Inflammatory macrophage treated with lipopolysaccharide for 4 hours (primary cell): ENCODE results near the gene SYNDIG1L.
"Not testable (repeated sequence)": the region's sequence is repeated elsewhere in the genome, so short reads cannot be mapped to it uniquely, and the experiment has no call there.

Source experiments
- DNase-seq: peaks from one replicate; pipeline ENCODE4 v3.0.0-alpha.2; 2020

SYNDIG1L gene

GRCh38 chr14:74426202-74426582 lies at the start of gene SYNDIG1L:
Gene SYNDIG1L (minus strand): TSS chr14:74426210. CDS start chr14:74409744, 16,466 bp downstream.
- DNase-seq = no peak

GRCh38 chr14:74475678-74476077 lies 49.7 kb upstream of the SYNDIG1L start:
- no peak for DNase-seq

DNA sequence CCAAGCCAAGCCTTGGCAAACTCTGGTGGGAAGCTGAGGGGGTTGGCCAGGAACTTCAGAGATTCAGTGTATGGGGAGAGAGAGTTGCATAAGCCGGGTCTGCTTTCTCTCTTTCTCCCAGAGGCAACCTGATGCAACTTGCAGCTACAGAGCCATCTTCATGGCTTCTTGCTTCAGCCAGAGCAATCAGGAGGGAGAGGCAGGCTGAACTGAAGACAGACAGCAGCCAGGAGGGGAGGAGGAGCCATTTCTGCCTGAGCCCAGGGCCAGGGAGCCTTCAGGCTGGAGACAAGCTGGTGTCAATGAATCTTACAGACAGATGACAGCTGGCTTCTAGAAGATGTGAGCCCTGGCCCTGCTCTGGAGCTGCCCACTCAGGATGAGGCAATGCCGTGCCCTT lies 48.4 kb upstream of the SYNDIG1L start:
- peak; percentile 57 for DNase-seq

DNA sequence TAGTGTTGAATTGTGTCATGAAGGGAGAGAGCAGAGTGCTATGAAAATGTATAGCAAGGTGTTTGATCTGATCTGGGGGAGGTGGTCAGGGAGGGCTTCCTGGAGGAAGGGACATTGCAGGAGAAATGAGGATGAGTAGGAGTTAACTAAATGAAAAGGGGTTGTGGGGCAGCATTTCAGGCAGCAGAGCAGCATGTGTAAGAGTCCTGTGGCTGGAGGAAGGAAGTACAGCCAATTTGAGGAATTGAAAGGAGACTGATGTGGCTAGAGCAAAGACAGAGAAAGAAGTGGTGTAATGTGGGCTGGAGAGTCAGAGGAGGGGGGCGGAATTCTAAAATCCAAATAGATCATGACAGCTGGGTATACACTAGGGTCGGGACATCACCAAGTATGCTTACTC lies 46.6 kb upstream of the SYNDIG1L start:
- DNase-seq = peak; percentile 84

- no peak for DNase-seq
Measured at GRCh38 chr14:74469548-74470518, 43.8 kb upstream of the SYNDIG1L start.

DNA sequence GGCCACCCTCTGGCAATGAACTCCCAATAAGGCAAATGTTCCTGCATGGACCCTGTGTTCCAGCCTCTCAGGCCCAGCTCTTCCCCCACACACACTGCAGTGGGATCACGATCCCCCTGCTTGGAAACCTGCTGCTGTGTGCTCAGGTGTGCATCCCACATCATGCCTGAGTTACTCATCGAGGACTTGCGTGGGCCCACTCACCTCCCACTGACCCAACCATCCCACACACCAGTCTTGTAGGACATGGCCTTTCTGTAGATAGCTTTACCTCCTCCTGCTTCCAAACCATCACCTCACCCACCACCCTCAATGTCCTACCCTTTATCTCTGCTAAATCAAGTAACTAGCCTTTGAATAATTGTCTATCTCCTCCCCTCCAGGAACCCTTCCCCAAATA lies 42.5 kb upstream of the SYNDIG1L start:
- no peak for DNase-seq

DNA sequence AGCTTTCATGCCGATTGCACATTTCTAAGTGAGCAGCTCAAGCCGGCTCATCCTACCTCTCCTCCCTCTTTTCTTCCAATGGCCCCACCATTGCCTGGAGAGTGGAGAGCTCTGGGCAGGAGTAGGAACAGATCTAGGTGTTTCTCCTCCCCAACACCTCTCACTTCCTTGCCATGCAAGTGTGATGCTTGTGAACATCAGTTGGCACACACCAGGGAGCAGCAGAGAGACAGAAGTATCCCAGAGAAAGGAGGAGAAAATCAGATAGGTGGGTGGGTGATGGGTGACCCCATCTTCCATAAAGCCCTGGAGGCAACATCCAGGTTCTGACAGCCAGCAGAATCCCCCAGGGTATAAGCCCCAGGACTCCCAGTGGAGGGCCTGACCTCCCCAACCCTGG lies 39.3 kb upstream of the SYNDIG1L start:
- no peak for DNase-seq

GRCh38 chr14:74464785-74465184 lies 38.8 kb upstream of the SYNDIG1L start:
- DNase-seq = no peak

DNA sequence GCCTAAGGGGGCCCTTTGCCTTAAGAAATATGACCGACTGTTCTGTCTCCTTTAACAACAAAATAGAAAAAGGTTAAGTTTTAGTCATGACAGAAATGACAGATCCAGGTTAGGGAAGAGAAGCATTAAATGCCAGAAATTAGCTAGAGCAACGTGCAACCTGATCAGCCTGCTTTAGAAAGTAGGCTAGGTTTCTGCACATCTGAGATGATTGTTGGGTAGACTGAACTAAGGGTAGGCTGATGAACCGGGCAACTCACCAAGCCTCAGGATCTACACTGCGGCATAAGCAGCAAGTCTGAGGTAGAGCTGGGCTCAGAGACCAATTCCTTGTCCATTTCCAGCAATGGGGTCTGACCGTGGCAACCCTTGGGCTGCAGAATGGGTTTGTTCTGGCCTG lies 37.7 kb upstream of the SYNDIG1L start:
- no peak for DNase-seq

DNA sequence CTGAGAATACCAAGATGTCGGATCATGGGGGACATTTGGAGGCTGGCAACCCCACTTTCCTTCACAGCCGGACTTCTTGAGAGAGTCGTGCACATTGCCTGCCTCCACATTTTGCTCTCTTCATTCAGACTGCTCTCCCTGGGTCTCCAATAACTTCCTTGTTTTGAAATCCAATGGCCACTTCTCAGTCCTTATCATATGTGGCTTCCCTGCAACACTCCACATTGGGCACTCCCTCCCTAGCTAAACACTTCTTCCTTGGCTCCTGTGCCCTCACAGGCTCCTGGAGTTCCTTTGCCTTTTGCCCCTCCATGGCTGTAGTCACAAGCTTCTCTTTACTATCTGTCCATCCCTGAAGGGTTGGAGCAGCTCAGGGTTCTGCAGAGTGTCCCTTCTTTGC lies 37.0 kb upstream of the SYNDIG1L start:
- no peak for DNase-seq

- no peak for DNase-seq
Measured at GRCh38 chr14:74459976-74460375, 34.0 kb upstream of the SYNDIG1L start.

GRCh38 chr14:74459289-74459946 lies 33.4 kb upstream of the SYNDIG1L start:
- DNase-seq = peak; percentile 51

- DNase-seq = no peak
Measured at GRCh38 chr14:74457565-74457895, 31.5 kb upstream of the SYNDIG1L start.

- no peak for DNase-seq
Measured at GRCh38 chr14:74456684-74457564, 30.9 kb upstream of the SYNDIG1L start.

DNA sequence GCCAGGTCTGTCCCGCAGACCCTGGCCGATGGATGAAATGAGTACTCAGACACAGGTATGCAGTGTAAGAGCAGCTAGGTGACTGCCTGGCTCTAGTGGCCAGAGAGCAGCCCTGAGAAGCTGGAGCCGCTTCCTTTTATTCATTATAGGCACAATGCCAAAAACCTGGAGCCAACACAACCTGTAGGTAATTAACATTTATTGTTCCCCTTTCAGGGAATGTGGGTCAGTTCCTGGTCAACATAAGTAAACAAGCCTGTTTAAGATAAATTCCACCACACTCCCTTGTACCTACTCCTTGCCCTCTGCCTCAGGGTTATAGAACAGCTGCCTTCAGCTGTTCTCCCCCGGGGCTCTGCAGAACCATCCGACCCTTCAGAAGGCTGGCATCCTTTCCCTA lies 28.4 kb upstream of the SYNDIG1L start:
- DNase-seq = not testable (repeated sequence)

DNA sequence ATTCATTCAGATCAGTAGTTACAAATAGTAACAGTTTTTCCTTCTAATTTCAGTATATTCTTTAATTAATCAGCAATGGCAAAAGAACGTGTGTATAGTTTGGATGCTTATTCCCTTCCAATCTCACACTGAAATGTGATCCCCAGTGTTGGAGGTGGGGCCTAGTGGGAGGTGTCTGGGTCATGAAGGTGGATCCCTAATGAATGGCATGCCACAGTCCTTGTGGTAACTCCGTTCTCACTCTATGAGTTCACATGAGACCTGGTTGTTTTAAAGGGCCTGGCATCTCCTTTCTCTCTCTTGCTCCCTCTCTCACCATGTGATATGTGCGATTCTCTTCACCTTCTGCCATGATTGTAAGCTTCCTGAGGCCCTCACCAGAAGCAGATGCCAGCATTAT lies 18.9 kb upstream of the SYNDIG1L start:
- DNase-seq = no peak

DNA sequence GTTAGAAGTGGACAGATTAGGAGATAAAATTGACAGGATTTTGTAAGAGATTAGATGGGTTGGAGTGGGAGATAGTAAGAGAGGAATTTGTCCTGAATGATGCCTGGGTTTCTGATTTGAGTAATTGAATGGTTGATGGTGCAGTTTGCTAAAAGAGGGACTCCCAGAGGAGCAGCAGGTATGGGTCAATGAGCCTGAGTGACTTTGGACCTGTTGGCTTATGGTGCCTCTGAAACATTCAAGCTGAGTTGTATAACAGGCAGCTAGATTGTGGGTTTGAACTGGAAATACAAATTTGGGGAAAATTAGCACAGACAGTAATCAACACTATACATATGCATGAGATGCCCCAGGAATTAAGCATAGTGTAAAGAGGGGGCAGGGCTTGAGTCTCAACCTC lies 16.7 kb upstream of the SYNDIG1L start:
- no peak for DNase-seq

GRCh38 chr14:74441113-74441512 lies 15.1 kb upstream of the SYNDIG1L start:
- no peak for DNase-seq

DNA sequence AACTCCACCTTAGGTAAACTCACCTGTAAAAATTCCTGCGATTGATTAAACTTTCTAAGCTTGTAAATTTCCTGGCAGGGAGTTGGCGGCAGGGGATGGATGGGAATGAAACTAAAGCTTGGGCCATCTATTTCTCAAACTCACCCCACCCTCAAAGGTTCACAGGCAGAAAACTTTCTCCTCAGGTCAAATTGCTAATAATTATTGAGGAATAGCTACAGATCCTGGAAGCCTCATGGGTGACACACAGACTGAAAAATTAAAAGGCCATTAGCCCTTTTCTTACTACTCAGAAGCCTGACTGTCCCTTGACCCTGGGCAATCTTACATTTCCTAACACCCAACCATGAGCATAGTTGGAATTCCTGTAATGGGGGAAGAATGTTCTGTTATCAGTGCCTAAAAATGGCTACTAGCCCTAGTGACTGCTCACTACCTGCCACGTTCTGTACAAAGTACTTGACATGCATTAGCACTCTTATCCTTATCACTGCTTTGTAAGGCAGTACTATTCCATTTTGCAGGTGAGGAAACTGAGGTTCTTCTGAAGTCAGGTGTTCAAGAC lies 12.4 kb upstream of the SYNDIG1L start:
- no peak for DNase-seq

GRCh38 chr14:74437496-74438053 lies 11.6 kb upstream of the SYNDIG1L start:
- DNase-seq = no peak

DNA sequence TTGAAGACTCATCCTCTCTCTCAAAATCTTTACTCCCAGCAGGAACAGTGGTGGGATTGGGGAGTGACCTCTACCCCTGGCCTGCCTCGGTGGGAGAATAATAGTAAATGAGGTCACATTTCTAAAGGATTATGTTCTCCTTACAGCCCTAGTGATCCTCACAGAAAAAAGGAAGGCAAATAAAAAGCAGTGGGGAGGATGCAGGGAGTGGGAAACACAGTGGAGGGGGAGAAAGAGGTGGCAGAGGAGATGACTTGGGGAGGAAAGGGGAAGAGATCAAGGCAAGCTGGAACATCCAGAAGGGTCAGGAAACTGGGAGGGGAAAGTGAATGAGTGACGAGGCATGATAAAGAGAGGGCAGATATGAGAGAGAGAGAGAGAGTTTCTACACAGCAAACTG lies 8.3 kb upstream of the SYNDIG1L start:
- DNase-seq = no peak

GRCh38 chr14:74429991-74430390 lies 4.0 kb upstream of the SYNDIG1L start:
- no peak for DNase-seq

DNA sequence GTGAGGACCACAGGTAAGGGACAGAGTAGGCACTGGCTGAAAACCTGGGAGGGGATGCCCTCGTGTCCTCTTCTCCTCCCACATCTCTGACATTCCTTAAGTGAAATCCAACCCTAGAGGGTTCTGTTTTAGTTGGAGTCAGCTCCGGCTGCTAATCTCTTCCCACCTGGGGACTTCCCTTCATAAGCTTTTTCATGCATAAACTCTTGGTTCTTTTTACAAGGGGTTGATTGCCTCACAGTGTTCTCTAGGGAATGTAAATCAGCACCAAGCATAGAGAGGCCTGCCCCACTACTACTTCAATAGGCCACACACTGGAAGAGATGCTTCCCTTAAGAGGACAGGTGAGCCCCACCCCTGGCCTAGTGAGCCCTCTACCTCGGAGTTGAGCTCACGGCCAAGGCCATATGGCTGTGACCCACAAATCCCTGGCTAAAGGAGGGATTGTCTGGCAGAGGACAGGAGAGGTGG lies 3.2 kb upstream of the SYNDIG1L start:
- DNase-seq = no peak
